A673 (cell line): ENCODE results near the gene POLDIP2.

Source experiments
- EZH2 ChIP-seq: fragments of 200-600 bp; sonication (generic); IDR thresholded peaks from 2 replicates; pipeline ENCODE4 v1.6.1; 2017; ENCODE audit warnings: borderline replicate concordance, low read depth, mild to moderate bottlenecking, mixed read lengths, antibody characterized with exemption, low read length; ENCODE audit not compliant: poor library complexity, severe bottlenecking
- TF ChIP-seq, protein P1 (sequence below): fragments of 300-800, 200-600 bp; sonication (generic); conservative IDR thresholded peaks from 2 replicates; pipeline ENCODE4 v1.5.1; 2017; ENCODE audit warnings: low read depth, mild to moderate bottlenecking, antibody characterized with exemption, low read length, moderate library complexity, mixed read lengths

DNA sequence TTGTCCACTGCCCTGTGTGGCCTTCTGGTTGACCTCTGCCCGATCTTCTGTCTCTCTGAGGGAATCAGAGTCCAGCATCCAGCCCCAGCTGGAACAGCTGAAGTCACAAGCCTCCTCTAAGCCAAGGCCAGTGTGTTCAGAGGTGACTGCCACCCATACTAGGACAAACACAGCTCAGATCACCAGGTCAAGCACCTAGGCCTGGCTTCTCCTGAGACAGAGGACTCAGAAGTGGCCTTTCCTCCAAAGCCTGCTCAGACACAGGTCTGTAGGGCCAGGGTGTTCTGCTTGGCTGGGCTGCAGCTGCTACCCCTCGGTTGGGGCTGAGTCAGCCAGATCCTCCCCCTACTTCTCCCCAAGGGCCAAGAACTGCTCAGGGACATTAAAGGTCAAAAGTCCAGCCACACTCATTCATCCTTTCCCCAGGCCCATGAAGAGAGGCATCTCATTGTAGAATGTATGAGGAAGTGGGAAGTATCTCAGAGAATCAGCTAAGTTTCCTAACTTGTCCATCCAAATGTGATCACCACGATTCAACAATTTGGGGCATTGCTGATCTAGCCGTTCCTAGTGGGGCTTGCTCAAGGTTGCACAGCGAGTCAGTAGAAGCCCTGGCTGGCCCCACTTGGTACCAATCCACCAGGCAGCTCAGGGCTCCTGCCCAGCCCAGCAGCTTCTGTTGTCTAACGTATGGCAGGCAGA is 41.1 kb upstream of the POLDIP2 start:
- TF ChIP-seq, protein P1, sequence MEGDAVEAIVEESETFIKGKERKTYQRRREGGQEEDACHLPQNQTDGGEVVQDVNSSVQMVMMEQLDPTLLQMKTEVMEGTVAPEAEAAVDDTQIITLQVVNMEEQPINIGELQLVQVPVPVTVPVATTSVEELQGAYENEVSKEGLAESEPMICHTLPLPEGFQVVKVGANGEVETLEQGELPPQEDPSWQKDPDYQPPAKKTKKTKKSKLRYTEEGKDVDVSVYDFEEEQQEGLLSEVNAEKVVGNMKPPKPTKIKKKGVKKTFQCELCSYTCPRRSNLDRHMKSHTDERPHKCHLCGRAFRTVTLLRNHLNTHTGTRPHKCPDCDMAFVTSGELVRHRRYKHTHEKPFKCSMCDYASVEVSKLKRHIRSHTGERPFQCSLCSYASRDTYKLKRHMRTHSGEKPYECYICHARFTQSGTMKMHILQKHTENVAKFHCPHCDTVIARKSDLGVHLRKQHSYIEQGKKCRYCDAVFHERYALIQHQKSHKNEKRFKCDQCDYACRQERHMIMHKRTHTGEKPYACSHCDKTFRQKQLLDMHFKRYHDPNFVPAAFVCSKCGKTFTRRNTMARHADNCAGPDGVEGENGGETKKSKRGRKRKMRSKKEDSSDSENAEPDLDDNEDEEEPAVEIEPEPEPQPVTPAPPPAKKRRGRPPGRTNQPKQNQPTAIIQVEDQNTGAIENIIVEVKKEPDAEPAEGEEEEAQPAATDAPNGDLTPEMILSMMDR, result no peak
- no peak for TF ChIP-seq EZH2
